K562 (cell line): ENCODE results near the gene KCNN4. TPM values are rescaled to one million over a fixed set of nuclear protein-coding genes. Genes with fewer than 3 reads are reported as not detected.

ENCODE experiments used
- EP400 ChIP-seq: fragments of 450-650 bp; IDR thresholded peaks from 2 replicates; pipeline ENCODE4 v1.6.1; 2017; ENCODE audit warnings: antibody characterized with exemption, mild to moderate bottlenecking, moderate library complexity
- FOSL1 ChIP-seq: fragments of 200-800 bp; sonication (Bioruptor generic); conservative IDR thresholded peaks from 2 replicates; pipeline ENCODE4 v1.6.1; 2016; ENCODE audit warnings: missing genetic modification characterization, missing compliant biosample characterization
- MEIS2 ChIP-seq: fragments of 450-650 bp; IDR thresholded peaks from 2 replicates; pipeline ENCODE4 v1.6.1; 2014; ENCODE audit warnings: mild to moderate bottlenecking; ENCODE audit not compliant: partially characterized antibody
- NCOR1 ChIP-seq: fragments of 450-650 bp; IDR thresholded peaks from 2 replicates; pipeline ENCODE4 v1.6.1; 2016; ENCODE audit warnings: mild to moderate bottlenecking, moderate library complexity
- NFYB ChIP-seq: IDR thresholded peaks from 2 replicates; pipeline ENCODE4 v1.6.1; 2011; ENCODE audit warnings: mild to moderate bottlenecking, moderate library complexity; ENCODE audit not compliant: insufficient read length; ENCODE audit errors: extremely low read depth
- PML ChIP-seq: IDR thresholded peaks from 2 replicates; pipeline ENCODE4 v1.6.1; 2012; ENCODE audit warnings: low read length, inconsistent platforms
- RBM39 ChIP-seq: fragments of 200-400 bp; formaldehyde crosslinking; optimal IDR thresholded peaks from 2 replicates; pipeline ENCODE3; 2018; ENCODE audit warnings: low read depth, low read length
- SP1 ChIP-seq: sonication (generic); formaldehyde crosslinking; IDR thresholded peaks from 2 replicates; pipeline ENCODE4 v1.8.1; 2022; ENCODE audit warnings: mild to moderate bottlenecking, missing genetic modification reagents
- SRSF3 ChIP-seq: fragments of 200-400 bp; formaldehyde crosslinking; IDR thresholded peaks from 2 replicates; pipeline ENCODE4 v1.6.1; 2016; ENCODE audit warnings: mild to moderate bottlenecking, low read length, moderate library complexity; ENCODE audit not compliant: insufficient read depth
- SUPT5H ChIP-seq: fragments of 450-650 bp; IDR thresholded peaks from 2 replicates; pipeline ENCODE4 v1.6.1; 2016
- TAF1 ChIP-seq: IDR thresholded peaks from 2 replicates; pipeline ENCODE4 v1.6.1; 2011; ENCODE audit warnings: mild to moderate bottlenecking, low read length, moderate library complexity; ENCODE audit not compliant: insufficient read depth, control insufficient read depth, severe bottlenecking; ENCODE audit errors: extremely low read depth
- TBP ChIP-seq: optimal IDR thresholded peaks from 2 replicates; pipeline ENCODE3; 2011; ENCODE audit warnings: low read depth, low read length, improper control_type of control experiment
- polyA plus RNA-seq, 8 experiments: library from polyadenylated mRNA; depleted of rRNA in 4 of 8; stranded (reverse) in 5 of 8; unstranded in 3 of 8; fragments of >200 nt; fragmentation: Nextera tagmentation in 2 of 8; fragmentation: Illumina TruSeq in 1 of 8; extraction: Ambion mirVana in 2 of 8; extraction: Trizol in 1 of 8; gene quantifications; 2 replicates each; pipeline versions ENCODE4 v1.2.1 to v1.2.3, GENCODE V29; 2011 to 2014; ENCODE audit warnings: inconsistent platforms in 1 of 8, missing spikeins in 1 of 8
- total RNA-seq, 7 experiments: library from RNA; depleted of rRNA in 6 of 7; stranded (reverse); fragments of >200 nt in 6 of 7; fragmentation: Illumina TruSeq in 2 of 7; extraction: Trizol in 2 of 7; gene quantifications; 2 replicates each; pipeline versions ENCODE4 v1.2.1 to v1.2.3, GENCODE V29; 2011 to 2021; ENCODE audit warnings: low replicate concordance in 1 of 7
- TF ChIP-seq, protein P1 (sequence below): sonication (generic); IDR thresholded peaks from 2 replicates; pipeline ENCODE4 v1.6.1; 2016
- TF ChIP-seq, protein P2 (sequence below): sonication (generic); formaldehyde crosslinking; IDR thresholded peaks from 2 replicates; pipeline ENCODE4 v1.8.0; 2022; ENCODE audit warnings: missing genetic modification reagents, mild to moderate bottlenecking, moderate library complexity, borderline replicate concordance
- TF ChIP-seq, protein P3 (sequence below), 2 experiments: IDR thresholded peaks; 2 replicates each; pipeline ENCODE4 v1.6.1; 2011; ENCODE audit warnings: borderline replicate concordance in 1 of 2, control low read depth in 1 of 2, low read depth in 1 of 2, low read length in 1 of 2, mild to moderate bottlenecking in 1 of 2, mixed read lengths in 1 of 2, moderate library complexity in 1 of 2; ENCODE audit not compliant: insufficient read depth in 1 of 2, insufficient read length in 1 of 2, poor library complexity in 1 of 2, severe bottlenecking in 1 of 2; ENCODE audit errors: extremely low read depth in 1 of 2
- TF ChIP-seq, protein P4 (sequence below): fragments of 250-450 bp; sonication (Bioruptor Pico); IDR thresholded peaks from 2 replicates; pipeline ENCODE4 v1.4.0; 2020

Gene KCNN4
- total and polyA plus RNA-seq, 9 of the 15 experiments (the other 6 are each of a cell fraction or from before 2014, with no cell fraction given), result 0.53 to 37.7 (median 25.9) TPM

DNA sequence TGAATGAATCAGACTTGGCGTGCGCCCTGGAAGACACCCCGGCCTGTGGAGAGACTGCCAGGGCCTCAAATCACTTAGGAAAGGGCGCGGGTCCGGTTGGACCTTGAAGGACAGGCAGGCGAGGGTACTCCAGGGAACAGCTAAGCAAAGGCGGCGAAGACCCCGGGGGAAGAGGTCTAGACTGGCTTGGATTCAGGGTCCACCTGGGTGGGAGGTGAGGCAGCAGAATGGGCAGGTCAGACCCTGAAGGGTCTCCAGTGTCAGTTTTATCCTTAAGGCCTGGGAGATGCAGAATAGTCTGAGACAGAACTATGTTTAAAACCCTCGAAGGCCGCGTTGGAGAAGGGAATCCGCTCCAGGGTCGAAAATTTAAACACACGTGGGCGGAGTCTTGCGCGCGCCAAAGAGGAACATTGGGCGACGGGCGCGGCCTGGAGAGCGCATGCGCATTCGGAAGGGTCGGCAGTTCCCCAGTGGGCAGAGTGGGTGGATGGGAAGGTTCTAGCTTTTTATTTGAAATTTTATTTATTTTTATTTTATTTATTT, 25.4 kb downstream of the KCNN4 start (continued):
- TF ChIP-seq, protein P1, sequence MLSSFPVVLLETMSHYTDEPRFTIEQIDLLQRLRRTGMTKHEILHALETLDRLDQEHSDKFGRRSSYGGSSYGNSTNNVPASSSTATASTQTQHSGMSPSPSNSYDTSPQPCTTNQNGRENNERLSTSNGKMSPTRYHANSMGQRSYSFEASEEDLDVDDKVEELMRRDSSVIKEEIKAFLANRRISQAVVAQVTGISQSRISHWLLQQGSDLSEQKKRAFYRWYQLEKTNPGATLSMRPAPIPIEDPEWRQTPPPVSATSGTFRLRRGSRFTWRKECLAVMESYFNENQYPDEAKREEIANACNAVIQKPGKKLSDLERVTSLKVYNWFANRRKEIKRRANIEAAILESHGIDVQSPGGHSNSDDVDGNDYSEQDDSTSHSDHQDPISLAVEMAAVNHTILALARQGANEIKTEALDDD, result no peak
- TF ChIP-seq TBP (peak; percentile 24), PML (peak; percentile 66), EP400 (peak; percentile 27), SUPT5H (peak; percentile 44; the same call in 1 of the 2 replicates), RBM39 (peak; percentile 96), FOSL1 (tag) (peak; percentile 25; the same call in 1 of the 2 replicates), TAF1 (peak; percentile 69), SRSF3 (peak; percentile 95; the same call in 1 of the 2 replicates), SP1 (CRISPR knock-in tag) (peak; percentile 35; the same call in 1 of the 2 replicates), NFYB (peak; percentile 49), MEIS2 (peak; percentile 31), NCOR1 (peak; percentile 31; the same call in 1 of the 2 replicates)
- TF ChIP-seq, protein P2, sequence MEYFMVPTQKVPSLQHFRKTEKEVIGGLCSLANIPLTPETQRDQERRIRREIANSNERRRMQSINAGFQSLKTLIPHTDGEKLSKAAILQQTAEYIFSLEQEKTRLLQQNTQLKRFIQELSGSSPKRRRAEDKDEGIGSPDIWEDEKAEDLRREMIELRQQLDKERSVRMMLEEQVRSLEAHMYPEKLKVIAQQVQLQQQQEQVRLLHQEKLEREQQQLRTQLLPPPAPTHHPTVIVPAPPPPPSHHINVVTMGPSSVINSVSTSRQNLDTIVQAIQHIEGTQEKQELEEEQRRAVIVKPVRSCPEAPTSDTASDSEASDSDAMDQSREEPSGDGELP (CRISPR knock-in tag), result peak; percentile 42; the same call in 1 of the 2 replicates
- TF ChIP-seq, protein P3, sequence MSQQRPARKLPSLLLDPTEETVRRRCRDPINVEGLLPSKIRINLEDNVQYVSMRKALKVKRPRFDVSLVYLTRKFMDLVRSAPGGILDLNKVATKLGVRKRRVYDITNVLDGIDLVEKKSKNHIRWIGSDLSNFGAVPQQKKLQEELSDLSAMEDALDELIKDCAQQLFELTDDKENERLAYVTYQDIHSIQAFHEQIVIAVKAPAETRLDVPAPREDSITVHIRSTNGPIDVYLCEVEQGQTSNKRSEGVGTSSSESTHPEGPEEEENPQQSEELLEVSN (IDR thresholded peaks at IDR 0.05; ENCODE audit: borderline replicate concordance in 1 of 2, extremely low read depth in 1 of 2, insufficient read depth in 1 of 2, insufficient read length in 1 of 2, low read depth in 1 of 2, low read length in 1 of 2, poor library complexity in 1 of 2, severe bottlenecking in 1 of 2), result peak; percentile 89 to 99
- TF ChIP-seq, protein P4, sequence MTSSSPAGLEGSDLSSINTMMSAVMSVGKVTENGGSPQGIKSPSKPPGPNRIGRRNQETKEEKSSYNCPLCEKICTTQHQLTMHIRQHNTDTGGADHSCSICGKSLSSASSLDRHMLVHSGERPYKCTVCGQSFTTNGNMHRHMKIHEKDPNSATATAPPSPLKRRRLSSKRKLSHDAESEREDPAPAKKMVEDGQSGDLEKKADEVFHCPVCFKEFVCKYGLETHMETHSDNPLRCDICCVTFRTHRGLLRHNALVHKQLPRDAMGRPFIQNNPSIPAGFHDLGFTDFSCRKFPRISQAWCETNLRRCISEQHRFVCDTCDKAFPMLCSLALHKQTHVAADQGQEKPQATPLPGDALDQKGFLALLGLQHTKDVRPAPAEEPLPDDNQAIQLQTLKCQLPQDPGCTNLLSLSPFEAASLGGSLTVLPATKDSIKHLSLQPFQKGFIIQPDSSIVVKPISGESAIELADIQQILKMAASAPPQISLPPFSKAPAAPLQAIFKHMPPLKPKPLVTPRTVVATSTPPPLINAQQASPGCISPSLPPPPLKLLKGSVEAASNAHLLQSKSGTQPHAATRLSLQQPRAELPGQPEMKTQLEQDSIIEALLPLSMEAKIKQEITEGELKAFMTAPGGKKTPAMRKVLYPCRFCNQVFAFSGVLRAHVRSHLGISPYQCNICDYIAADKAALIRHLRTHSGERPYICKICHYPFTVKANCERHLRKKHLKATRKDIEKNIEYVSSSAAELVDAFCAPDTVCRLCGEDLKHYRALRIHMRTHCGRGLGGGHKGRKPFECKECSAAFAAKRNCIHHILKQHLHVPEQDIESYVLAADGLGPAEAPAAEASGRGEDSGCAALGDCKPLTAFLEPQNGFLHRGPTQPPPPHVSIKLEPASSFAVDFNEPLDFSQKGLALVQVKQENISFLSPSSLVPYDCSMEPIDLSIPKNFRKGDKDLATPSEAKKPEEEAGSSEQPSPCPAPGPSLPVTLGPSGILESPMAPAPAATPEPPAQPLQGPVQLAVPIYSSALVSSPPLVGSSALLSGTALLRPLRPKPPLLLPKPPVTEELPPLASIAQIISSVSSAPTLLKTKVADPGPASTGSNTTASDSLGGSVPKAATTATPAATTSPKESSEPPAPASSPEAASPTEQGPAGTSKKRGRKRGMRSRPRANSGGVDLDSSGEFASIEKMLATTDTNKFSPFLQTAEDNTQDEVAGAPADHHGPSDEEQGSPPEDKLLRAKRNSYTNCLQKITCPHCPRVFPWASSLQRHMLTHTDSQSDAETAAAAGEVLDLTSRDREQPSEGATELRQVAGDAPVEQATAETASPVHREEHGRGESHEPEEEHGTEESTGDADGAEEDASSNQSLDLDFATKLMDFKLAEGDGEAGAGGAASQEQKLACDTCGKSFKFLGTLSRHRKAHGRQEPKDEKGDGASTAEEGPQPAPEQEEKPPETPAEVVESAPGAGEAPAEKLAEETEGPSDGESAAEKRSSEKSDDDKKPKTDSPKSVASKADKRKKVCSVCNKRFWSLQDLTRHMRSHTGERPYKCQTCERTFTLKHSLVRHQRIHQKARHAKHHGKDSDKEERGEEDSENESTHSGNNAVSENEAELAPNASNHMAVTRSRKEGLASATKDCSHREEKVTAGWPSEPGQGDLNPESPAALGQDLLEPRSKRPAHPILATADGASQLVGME (CRISPR knock-in tag), result 0 out of 2 replicates have a peak, but pooled peaks have one; percentile 28
